Right lobe of liver (tissue), 4 donors: ENCODE data around the gene CTDSPL.

Experiments used
- POLR2A ChIP-seq: fragments of 450-650 bp; IDR thresholded peaks from one replicate; pipeline ENCODE4 v1.6.1; 2017; ENCODE audit warnings: antibody characterized with exemption, mild to moderate bottlenecking
- TF ChIP-seq, protein P1 (sequence below), 4 donors: fragments of 200-600 bp in 3 of 4; fragments of 450-650 bp in 1 of 4; IDR thresholded peaks; one replicate each; pipeline versions ENCODE4 v1.5.1 to v1.8.0; 2016 to 2022; ENCODE audit warnings: antibody characterized with exemption in 4 of 4, mild to moderate bottlenecking in 2 of 4
- donor health status: DM: no; HTN: no; CAD: no.
- donor health status: DM: no; HTN: no; CAD: no.
- donor health status: DM: no; HTN: yes; CAD: no.

DNA sequence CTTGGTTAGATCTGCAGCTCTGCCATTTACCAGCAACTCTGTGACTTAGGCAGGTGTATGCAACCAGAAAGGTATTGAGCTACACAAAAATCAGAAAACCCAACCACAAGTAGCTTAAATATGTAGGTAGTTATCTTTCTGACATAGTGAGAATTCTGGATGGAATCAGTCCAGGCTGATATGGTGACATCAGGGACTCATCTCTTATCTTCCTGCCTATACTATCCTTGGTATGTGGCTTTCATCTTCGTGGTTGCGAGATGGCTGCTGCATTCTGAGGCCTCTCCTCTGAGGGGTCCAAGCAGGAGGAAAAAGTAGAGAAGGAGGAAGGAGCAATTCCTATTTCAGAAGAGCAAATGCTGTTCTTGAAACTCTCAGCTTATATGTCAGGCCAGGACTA lies 40.0 kb downstream of the CTDSPL start:
- TF ChIP-seq, protein P1, sequence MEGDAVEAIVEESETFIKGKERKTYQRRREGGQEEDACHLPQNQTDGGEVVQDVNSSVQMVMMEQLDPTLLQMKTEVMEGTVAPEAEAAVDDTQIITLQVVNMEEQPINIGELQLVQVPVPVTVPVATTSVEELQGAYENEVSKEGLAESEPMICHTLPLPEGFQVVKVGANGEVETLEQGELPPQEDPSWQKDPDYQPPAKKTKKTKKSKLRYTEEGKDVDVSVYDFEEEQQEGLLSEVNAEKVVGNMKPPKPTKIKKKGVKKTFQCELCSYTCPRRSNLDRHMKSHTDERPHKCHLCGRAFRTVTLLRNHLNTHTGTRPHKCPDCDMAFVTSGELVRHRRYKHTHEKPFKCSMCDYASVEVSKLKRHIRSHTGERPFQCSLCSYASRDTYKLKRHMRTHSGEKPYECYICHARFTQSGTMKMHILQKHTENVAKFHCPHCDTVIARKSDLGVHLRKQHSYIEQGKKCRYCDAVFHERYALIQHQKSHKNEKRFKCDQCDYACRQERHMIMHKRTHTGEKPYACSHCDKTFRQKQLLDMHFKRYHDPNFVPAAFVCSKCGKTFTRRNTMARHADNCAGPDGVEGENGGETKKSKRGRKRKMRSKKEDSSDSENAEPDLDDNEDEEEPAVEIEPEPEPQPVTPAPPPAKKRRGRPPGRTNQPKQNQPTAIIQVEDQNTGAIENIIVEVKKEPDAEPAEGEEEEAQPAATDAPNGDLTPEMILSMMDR (IDR thresholded peaks at IDR 0.05): no peak
- no peak for TF ChIP-seq POLR2A
